Nephron progenitor cell (in vitro differentiated cells): ENCODE measurements around the gene PCDHGA1.
A peak's percentile ranks its signal among the peaks of the same experiment; 100 is the strongest.

ENCODE experiments used
- DNase-seq: peaks from one replicate; pipeline ENCODE4 v3.0.0; 2021
- H3K27ac Mint-ChIP-seq: 2 replicates; pipeline ENCODE4 v1.8.0; 2021; ENCODE audit warnings: mild to moderate bottlenecking, moderate library complexity, mixed read lengths
- H3K27me3 Mint-ChIP-seq: 2 replicates; pipeline ENCODE4 v1.8.0; 2021; ENCODE audit warnings: mild to moderate bottlenecking, low read depth, mixed read lengths; ENCODE audit not compliant: poor library complexity
- H3K36me3 Mint-ChIP-seq: 2 replicates; pipeline ENCODE4 v1.8.0; 2021; ENCODE audit warnings: low read depth, mixed read lengths
- H3K4me1 Mint-ChIP-seq: 2 replicates; pipeline ENCODE4 v1.8.0; 2021; ENCODE audit warnings: mixed read lengths
- H3K4me3 Mint-ChIP-seq: 2 replicates; pipeline ENCODE4 v1.8.0; 2021; ENCODE audit warnings: mild to moderate bottlenecking, moderate library complexity, mixed read lengths
- H3K9me3 Mint-ChIP-seq: 2 replicates; pipeline ENCODE4 v1.8.0; 2021; ENCODE audit warnings: mild to moderate bottlenecking, moderate library complexity, mixed read lengths
- CTCF ChIP-seq: fragments of 200-600 bp; sonication (generic); IDR thresholded peaks from 2 replicates; pipeline ENCODE4 v1.5.0; 2021; ENCODE audit warnings: antibody characterized with exemption

The PCDHGA1 gene

GRCh38 chr5:141547921-141548320, 217.6 kb downstream of the PCDHGA1 start:
- Mint-ChIP-seq H3K27ac (no peak overlapping the region), H3K27me3 (no peaks in the 10 kb centered on the region), H3K4me3 (no peak overlapping the region), H3K4me1 (no peaks in the 10 kb centered on the region), H3K36me3 (peaks cover 99% of the 10 kb centered on the region), H3K9me3 (peaks cover 58% of the 10 kb centered on the region)
- DNase-seq, result no peak
- no peak for TF ChIP-seq CTCF

- peak overlapping the region; percentile 72 for H3K4me3 Mint-ChIP-seq
- TF ChIP-seq CTCF, result peak; percentile 85
- peak; percentile 88 for DNase-seq
- peaks cover 85% of the 10 kb centered on the region for H3K36me3 Mint-ChIP-seq
- H3K27me3 Mint-ChIP-seq, result no peaks in the 10 kb centered on the region
- peak overlapping the region; percentile 98 for H3K27ac Mint-ChIP-seq
- H3K9me3 Mint-ChIP-seq, result peaks cover 17% of the 10 kb centered on the region
- H3K4me1 Mint-ChIP-seq, result peaks cover 41% of the 10 kb centered on the region
Observed at GRCh38 chr5:141557681-141558136, 227.4 kb downstream of the PCDHGA1 start.

GRCh38 chr5:141558150-141558549, 227.8 kb downstream of the PCDHGA1 start:
- peaks cover 87% of the 10 kb centered on the region for H3K36me3 Mint-ChIP-seq
- peak overlapping the region; percentile 72 for H3K4me3 Mint-ChIP-seq
- peak overlapping the region; percentile 98 for H3K27ac Mint-ChIP-seq

GRCh38 chr5:141559461-141559860, 229.1 kb downstream of the PCDHGA1 start:
- TF ChIP-seq CTCF, result no peak
- H3K36me3 Mint-ChIP-seq, result peaks cover 90% of the 10 kb centered on the region
- H3K27ac Mint-ChIP-seq, result peak overlapping the region; percentile 95
- no peaks in the 10 kb centered on the region for H3K27me3 Mint-ChIP-seq
- H3K9me3 Mint-ChIP-seq, result peaks cover 13% of the 10 kb centered on the region
- no peak for DNase-seq
- H3K4me1 Mint-ChIP-seq, result peaks cover 44% of the 10 kb centered on the region
- H3K4me3 Mint-ChIP-seq, result no peak overlapping the region

More at GRCh38 chr5:141558150-141558549, 227.8 kb downstream of the PCDHGA1 start:
- Mint-ChIP-seq H3K27me3 (no peaks in the 10 kb centered on the region), H3K9me3 (peaks cover 16% of the 10 kb centered on the region), H3K4me1 (peaks cover 41% of the 10 kb centered on the region)
- DNase-seq, result no peak
- no peak for TF ChIP-seq CTCF

- H3K27me3 Mint-ChIP-seq, result no peaks in the 10 kb centered on the region
- no peak for TF ChIP-seq CTCF
Observed at GRCh38 chr5:141560151-141560550, 229.8 kb downstream of the PCDHGA1 start.

GRCh38 chr5:141560725-141561483, 230.6 kb downstream of the PCDHGA1 start:
- DNase-seq, result peak; percentile 77
- peaks cover 86% of the 10 kb centered on the region for H3K36me3 Mint-ChIP-seq
- H3K27ac Mint-ChIP-seq, result peak overlapping the region; percentile 100
- H3K9me3 Mint-ChIP-seq, result peaks cover 11% of the 10 kb centered on the region
- peak overlapping the region; percentile 73 for H3K4me3 Mint-ChIP-seq
- peaks cover 46% of the 10 kb centered on the region for H3K4me1 Mint-ChIP-seq
- TF ChIP-seq CTCF, result peak; percentile 91
- H3K27me3 Mint-ChIP-seq, result no peaks in the 10 kb centered on the region

More at GRCh38 chr5:141560151-141560550, 229.8 kb downstream of the PCDHGA1 start:
- no peak for DNase-seq
- Mint-ChIP-seq H3K4me1 (peaks cover 46% of the 10 kb centered on the region), H3K9me3 (peaks cover 13% of the 10 kb centered on the region), H3K27ac (peak overlapping the region; percentile 100), H3K4me3 (peak overlapping the region; percentile 20), H3K36me3 (peaks cover 85% of the 10 kb centered on the region)
